GM18951 (cell line): Measurements from ENCODE around the gene TNFSF13.

Experiments used
- POLR2A ChIP-seq: IDR thresholded peaks from 4 replicates; pipeline ENCODE4 v1.6.1; 2011; ENCODE audit warnings: mild to moderate bottlenecking; ENCODE audit not compliant: insufficient read length, insufficient read depth; ENCODE audit errors: extremely low read depth
- in situ Hi-C: fragments of 300-500 bp; cut with MboI; formaldehyde crosslinking; loops from one replicate; pipeline ENCODE4 v1.12.0; 2022; ENCODE audit warnings: low sequenced_read_pairs, mixed read lengths, inconsistent platforms; ENCODE audit not compliant: unreplicated experiment

TNFSF13 gene

GRCh38 chr17:7557775-7558543 is 591 bp upstream of the TNFSF13 start:
- peak; percentile 76 for TF ChIP-seq POLR2A
- in situ Hi-C loops = no loop called here

DNA sequence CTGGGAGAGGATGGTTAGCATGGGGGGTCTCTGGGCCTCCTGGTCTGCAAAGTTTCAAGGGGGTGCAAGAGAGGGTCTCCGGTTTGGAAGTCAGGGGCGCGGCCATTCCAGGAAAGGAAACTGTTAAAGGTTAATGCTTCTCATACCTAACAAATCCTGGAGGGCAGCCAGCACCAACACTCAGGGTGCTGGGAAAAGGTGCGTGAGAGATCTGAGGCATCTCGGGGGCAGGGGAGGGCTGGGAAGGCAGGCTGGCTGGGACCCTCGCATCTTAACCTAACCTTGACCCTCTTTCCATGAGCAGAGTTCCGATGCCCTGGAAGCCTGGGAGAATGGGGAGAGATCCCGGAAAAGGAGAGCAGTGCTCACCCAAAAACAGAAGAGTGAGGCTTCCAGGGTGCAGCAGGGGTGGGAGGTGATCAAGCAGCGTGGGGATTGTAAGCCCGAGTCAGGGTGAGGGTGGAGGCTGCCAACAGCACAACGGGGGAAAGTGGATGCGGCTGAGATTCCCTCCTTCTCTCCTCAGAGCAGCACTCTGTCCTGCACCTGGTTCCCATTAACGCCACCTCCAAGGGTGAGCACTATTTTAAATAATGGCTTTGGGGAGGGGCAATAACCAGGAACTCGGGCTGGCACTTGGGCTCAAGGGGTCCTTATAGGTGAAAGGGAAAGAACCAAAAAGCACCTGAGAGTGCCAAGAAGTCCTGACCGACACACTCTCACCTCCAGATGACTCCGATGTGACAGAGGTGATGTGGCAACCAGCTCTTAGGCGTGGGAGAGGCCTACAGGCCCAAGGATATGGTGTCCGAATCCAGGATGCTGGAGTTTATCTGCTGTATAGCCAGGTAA is 996 bp downstream of the TNFSF13 start:
- in situ Hi-C loops = no loop called here
- no peak for TF ChIP-seq POLR2A

DNA sequence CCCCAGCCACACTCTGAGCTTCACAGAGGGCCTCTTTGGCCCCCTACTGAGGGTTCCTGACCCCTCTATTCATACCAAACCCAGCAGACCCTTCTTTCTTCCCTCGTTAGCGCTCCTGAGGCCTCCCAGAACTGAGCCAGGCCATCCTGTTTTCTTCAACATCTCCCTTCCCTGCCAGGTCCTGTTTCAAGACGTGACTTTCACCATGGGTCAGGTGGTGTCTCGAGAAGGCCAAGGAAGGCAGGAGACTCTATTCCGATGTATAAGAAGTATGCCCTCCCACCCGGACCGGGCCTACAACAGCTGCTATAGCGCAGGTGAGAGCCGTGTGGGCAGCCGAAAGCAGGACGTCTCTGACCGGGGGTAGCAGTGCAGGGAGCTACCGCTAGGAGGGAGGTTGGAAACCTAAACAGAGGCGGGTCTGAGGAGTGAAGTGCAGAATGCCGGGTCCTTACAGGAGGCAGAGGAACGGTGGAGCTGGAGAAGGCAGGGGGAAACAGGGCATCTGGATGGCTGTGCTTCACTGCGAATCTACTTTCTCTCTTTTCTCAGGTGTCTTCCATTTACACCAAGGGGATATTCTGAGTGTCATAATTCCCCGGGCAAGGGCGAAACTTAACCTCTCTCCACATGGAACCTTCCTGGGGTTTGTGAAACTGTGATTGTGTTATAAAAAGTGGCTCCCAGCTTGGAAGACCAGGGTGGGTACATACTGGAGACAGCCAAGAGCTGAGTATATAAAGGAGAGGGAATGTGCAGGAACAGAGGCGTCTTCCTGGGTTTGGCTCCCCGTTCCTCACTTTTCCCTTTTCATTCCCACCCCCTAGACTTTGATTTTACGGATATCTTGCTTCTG is 1.9 kb downstream of the TNFSF13 start:
- in situ Hi-C loops = no loop called here
- peak; percentile 21 for TF ChIP-seq POLR2A

DNA sequence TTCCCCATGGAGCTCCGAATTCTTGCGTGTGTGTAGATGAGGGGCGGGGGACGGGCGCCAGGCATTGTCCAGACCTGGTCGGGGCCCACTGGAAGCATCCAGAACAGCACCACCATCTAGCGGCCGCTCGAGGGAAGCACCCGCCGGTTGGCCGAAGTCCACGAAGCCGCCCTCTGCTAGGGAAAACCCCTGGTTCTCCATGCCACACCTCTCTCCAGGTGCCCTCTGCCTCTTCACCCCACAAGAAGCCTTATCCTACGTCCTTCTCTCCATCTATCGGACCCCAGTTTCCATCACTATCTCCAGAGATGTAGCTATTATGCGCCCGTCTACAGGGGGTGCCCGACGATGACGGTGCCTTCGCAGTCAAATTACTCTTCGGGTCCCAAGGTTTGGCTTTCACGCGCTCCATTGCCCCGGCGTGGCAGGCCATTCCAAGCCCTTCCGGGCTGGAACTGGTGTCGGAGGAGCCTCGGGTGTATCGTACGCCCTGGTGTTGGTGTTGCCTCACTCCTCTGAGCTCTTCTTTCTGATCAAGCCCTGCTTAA is 2.6 kb downstream of the TNFSF13 start:
- TF ChIP-seq POLR2A = no peak
- in situ Hi-C loops = no loop called here

DNA sequence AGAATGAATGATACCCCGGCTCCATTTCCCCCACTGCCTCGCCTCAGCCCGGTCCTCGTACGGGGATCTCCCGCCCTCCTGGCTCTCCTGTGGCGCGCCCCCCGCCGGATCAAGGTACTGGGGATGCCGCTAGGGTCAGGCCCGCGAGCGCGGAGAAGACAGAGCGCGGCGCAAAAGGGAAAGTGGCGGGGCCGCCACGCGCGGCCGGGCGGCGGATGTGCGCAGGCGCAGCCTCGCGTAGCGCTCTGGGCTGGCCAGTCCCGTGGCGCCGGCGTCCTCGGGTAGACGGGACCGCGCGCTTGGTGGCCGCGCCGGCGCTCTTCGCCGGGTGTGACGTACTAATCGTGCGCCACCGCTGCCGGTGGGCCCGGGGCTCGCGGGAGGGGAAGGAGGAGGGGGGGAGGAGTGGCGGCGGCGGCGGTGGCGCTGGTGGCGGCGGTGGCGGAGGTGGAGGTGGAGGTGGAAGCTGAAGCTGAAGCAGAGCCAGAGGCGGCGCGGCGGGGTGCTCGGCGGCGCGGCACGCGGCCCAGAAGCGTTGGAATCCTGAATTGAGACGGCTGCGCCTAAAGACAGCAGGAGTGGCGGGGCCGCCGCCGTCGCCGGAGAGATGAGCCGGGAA is 3.1 kb downstream of the TNFSF13 start, which contains the start of gene SENP3:
SENP3 (plus strand) TSS at position 331 of the 619 bp plus-strand sequence. CDS start 1,158 bp downstream, outside the sequence.
- peak; percentile 82 for TF ChIP-seq POLR2A
- in situ Hi-C loops = no loop called here

GRCh38 chr17:7562208-7562605 is 3.7 kb downstream of the TNFSF13 start:
- in situ Hi-C loops = no loop called here
- no peak for TF ChIP-seq POLR2A

- in situ Hi-C loops = no loop called here
- TF ChIP-seq POLR2A = no peak
Observed at GRCh38 chr17:7563115-7563869, 4.7 kb downstream of the TNFSF13 start.

- no peak for TF ChIP-seq POLR2A
- in situ Hi-C loops = no loop called here
Observed at GRCh38 chr17:7569571-7569970, 11.0 kb downstream of the TNFSF13 start.

DNA sequence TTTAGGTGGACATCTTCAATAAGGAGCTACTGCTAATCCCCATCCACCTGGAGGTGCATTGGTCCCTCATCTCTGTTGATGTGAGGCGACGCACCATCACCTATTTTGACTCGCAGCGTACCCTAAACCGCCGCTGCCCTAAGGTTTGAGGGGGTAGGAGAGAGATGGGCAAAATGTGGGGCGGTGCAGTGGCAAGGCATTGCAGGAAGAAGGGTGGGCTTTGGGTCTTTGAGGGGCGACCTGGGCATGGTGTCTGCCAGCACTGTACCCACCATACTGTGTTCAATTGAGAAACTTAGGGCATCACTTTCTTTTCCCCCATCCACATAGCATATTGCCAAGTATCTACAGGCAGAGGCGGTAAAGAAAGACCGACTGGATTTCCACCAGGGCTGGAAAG is 11.8 kb downstream of the TNFSF13 start:
- TF ChIP-seq POLR2A = no peak
- in situ Hi-C loops = no loop called here

GRCh38 chr17:7572338-7572587 is 13.7 kb downstream of the TNFSF13 start:
- no peak for TF ChIP-seq POLR2A
- in situ Hi-C loops = no loop called here

DNA sequence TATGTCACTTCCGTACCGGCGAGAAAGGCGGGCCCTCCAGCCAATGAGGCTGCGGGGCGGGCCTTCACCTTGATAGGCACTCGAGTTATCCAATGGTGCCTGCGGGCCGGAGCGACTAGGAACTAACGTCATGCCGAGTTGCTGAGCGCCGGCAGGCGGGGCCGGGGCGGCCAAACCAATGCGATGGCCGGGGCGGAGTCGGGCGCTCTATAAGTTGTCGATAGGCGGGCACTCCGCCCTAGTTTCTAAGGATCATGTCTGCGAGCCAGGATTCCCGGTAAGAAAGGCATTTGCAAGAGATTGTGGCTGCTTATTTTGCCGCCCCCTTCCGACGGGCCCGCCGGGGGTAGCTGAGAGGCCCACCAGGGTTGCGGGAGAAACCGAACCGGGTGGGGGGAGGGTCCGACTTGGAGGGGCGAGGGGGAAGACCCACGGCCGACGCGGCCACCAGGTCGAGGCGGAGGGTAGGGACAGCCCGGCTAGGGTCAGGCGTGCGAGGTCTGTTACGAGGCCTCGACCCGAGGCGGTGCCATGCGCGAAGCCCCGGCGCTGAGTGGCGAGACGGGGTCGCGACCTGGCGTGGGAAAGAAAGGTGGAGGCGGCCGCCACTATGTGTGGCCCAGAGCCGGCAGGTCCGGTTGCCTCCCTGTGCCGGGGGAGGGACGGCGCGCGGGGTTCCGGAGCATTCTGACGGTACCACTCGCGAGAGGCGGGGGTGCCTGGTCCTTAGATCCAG is 14.2 kb downstream of the TNFSF13 start:
- peak; percentile 99 for TF ChIP-seq POLR2A
- in situ Hi-C loops = no loop called here

DNA sequence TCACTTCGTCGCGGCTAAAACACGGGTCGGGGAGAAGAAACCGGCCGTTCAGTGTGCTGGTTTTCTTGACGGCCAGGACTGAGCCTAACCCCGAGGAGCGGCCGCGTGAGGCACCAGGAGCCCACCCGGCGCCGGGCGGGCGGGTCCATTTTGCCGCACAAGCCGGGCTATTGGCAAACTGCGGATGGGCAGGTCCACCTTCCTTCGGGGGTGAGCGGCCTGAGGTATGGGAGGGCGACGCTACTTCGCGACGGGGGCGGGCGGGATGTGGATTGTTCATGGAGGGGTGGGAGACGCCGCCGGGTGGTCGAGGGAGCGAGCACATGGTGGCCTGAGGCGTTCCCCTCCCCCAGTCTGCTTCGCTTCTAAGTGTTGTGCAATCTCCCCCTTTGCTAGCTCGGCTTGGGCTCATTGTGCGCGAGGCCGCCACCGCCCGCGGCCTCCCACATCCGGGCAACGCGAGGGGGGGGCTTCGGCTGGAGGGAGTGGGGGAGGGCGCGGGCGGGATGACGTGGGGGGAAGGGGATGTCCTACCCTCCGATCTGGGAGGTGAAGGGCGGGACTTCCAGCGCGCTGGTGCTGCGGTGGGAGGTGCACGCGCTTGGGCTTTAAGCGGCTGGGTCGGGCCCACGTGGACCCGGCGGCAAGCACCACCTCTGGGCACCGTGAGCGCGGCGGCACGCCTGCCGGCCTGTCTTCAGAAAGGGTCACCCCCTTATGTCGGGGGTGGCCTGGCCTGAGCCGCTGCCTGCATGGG is 15.0 kb downstream of the TNFSF13 start:
- in situ Hi-C loops = no loop called here
- peak; percentile 55 for TF ChIP-seq POLR2A
